ENCODE results near the gene DOK3. TPM values are rescaled to one million over a fixed set of nuclear protein-coding genes. Genes with fewer than 3 reads are reported as not detected.

DOK3 gene
- polyA plus RNA-seq, 1 experiment, result 0.50 TPM

DNA sequence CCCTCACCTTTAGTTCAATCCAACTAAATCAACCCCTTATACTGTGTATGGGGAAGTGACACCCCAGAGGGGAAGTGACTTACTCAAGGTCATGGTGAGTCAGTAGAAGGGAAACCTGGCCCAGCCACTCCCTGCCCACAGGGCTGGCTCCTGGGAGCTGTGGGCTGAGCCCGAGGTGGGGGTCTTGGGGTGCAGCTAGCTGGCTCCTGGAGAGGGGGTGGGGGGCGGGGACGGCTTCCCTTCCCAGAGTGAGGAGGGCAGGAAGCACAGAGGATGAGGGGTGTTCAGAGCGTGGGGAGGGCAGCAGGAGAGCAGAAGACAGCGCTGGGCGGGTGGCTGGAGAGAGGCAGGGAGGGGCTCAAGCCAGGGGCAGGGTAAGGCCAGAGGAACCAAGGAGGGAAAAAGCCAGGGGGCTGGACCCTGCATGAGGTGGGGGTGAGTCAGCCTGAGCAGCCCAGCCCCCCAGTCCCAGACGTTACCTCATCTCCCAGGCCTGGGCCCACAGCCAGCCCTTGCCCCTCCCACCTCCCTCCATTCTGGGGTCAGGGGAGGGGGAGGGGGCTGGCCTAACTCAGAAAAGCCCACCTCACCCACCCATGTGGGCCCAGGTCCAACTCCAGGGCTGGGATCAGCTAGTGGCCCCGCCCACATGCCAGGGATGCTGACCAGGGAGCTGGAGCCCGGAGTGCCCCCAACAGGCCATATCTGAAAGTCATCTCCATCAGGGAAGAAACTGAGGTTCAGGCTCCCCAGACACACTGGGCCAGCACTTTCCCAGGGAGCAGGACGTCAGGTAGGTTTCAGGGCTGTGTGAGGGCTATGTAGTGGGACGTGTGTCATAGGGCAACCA is 15.1 kb downstream of the DOK3 start:
- peak overlapping the region; percentile 99 for H3K27ac ChIP-seq (ENCODE audit: low read depth, low read length)
- ChIA-PET POLR2A (interaction anchor here (0.7 to 12.1 kb wide), 11 partner anchors 8 to 115 kb away, joined by 3 to 230 read pairs (median 6); partner anchors contain the start of genes DBN1 and DDX41), CTCF (interaction anchor here (0.9 to 2.4 kb wide), 4 partner anchors 31 to 90 kb away, joined by 4 to 13 read pairs (median 8); no protein-coding TSS in a partner anchor)
- peak; percentile 56 for TF ChIP-seq CTCF (IDR thresholded peaks at IDR 0.05; ENCODE audit: low read depth, low read length)
- H3K27me3 ChIP-seq (ENCODE audit: control insufficient read depth, insufficient read depth, low read length), result no peaks in the 10 kb centered on the region
- peak overlapping the region; percentile 95 for H3K4me3 ChIP-seq (ENCODE audit: low read depth, low read length)
- peak; percentile 85 for DNase-seq (ENCODE audit: low read depth, low spot score)
- no peaks in the 10 kb centered on the region; the same call in 1 of the 2 replicates for H3K9me3 ChIP-seq (ENCODE audit: control insufficient read depth, insufficient read depth, low read length)

DNA sequence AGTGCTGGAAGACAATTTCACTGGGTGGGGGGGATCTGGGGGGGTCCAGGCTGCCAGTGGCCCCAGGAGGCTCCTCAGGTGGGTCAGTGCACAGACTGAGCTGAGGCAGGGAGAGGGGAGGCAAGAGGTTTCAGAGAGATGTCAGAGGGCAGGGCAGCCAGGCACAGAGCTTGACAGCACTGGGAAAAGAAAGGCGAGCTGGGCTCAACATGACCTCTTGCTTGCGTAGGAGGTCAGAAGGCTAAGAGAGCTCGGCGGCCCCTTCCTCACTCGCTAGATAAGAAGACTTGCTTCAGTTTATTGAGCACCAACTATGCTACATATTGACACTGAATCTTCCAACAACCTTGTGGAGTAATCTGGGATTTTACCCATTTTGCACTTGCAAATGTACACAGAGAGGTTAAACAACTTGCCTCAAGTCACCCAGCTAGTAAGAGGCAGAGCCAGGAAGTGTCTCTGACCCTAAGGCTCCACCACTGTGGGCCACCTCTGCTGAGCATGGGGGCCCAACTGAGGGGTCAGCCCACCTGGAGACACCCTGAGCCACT is 15.8 kb downstream of the DOK3 start:
- peak overlapping the region; percentile 95 for H3K4me3 ChIP-seq (ENCODE audit: low read depth, low read length)
- no peaks in the 10 kb centered on the region; the same call in 1 of the 2 replicates for H3K9me3 ChIP-seq (ENCODE audit: control insufficient read depth, insufficient read depth, low read length)
- CTCF ChIA-PET, result interaction anchor here (1.5 to 2.4 kb wide), 3 partner anchors 8 to 37 kb away, joined by 5 to 11 read pairs (median 6); no protein-coding TSS in a partner anchor
- no peak for DNase-seq (ENCODE audit: low read depth, low spot score)
- POLR2A ChIA-PET, result interaction anchor here (0.8 to 12.1 kb wide), 5 partner anchors 7 to 52 kb away, joined by 4 to 230 read pairs (median 18); partner anchors contain the start of gene DBN1
- no peaks in the 10 kb centered on the region for H3K27me3 ChIP-seq (ENCODE audit: control insufficient read depth, insufficient read depth, low read length)
- peak overlapping the region; percentile 99 for H3K27ac ChIP-seq (ENCODE audit: low read depth, low read length)
- TF ChIP-seq CTCF (IDR thresholded peaks at IDR 0.05; ENCODE audit: low read depth, low read length), result no peak

- peak overlapping the region; percentile 13; the same call in 1 of the 2 replicates for H3K4me3 ChIP-seq (ENCODE audit: low read depth, low read length)
- no peaks in the 10 kb centered on the region; the same call in 1 of the 2 replicates for H3K9me3 ChIP-seq (ENCODE audit: control insufficient read depth, insufficient read depth, low read length)
- H3K27ac ChIP-seq (ENCODE audit: low read depth, low read length), result no peak overlapping the region
- H3K27me3 ChIP-seq (ENCODE audit: control insufficient read depth, insufficient read depth, low read length), result no peaks in the 10 kb centered on the region
- TF ChIP-seq CTCF (IDR thresholded peaks at IDR 0.05; ENCODE audit: low read depth, low read length), result no peak
- ChIA-PET POLR2A (interaction anchor here (0.6 to 12.1 kb wide), 6 partner anchors 6 to 299 kb away, joined by 3 to 230 read pairs (median 6); partner anchors contain the start of genes DBN1 and TMED9), CTCF (interaction anchor here (0.9 to 2.3 kb wide), 5 partner anchors 8 to 100 kb away, joined by 3 to 11 read pairs (median 4); no protein-coding TSS in a partner anchor)
- DNase-seq (ENCODE audit: low read depth, low spot score), result no peak
Observed at GRCh38 chr5:177492841-177493240, 16.8 kb downstream of the DOK3 start.

DNA sequence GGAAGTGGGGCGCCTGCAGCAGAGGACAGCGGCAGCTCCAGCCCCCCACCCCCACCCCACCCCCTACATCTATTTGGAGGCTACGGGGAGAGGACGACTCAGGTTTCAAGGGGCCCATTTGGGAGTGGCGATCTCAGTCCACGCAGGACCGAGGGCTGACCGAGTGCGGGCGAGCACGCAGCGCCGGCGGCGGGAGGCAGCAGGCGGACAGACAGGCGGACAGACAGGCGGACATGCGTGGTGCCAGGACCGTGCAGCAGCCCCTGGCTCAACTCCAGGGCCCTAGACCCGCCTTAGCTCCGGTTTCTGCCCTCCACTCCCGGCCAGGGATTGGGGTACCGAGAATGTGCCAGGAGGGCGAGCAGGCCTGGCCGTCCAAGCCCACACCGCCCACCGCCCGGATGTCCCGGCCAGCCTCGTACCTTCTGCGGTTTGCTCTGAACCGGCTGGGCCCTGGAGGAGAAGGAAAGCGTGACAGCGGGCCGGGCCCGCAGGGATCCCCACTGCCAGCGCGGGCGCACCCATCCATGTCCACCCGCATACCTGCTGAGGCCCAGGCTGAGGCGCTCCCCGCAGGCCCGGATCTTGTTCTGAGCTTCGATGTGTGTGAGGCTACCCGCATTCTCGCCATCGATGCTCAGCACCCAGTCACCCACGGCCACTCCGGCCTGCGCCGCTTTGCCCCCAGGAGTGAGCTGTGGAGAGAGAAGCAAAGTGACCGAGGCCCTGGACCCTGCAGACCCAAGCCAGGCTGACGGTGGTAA is 17.5 kb downstream of the DOK3 start:
- CTCF ChIA-PET, result interaction anchor here (0.6 to 2.3 kb wide), 6 partner anchors 8 to 165 kb away, joined by 3 to 11 read pairs (median 4); no protein-coding TSS in a partner anchor
- TF ChIP-seq CTCF (IDR thresholded peaks at IDR 0.05; ENCODE audit: low read depth, low read length), result no peak
- Histone ChIP-seq H3K9me3 (ENCODE audit: control insufficient read depth, insufficient read depth, low read length) (no peaks in the 10 kb centered on the region; the same call in 1 of the 2 replicates), H3K4me3 (ENCODE audit: low read depth, low read length) (peak overlapping the region; percentile 13; the same call in 1 of the 2 replicates), H3K27me3 (ENCODE audit: control insufficient read depth, insufficient read depth, low read length) (no peaks in the 10 kb centered on the region), H3K27ac (ENCODE audit: low read depth, low read length) (no peak overlapping the region)
- no peak for DNase-seq (ENCODE audit: low read depth, low spot score)
- POLR2A ChIA-PET, result interaction anchor here (0.6 to 12.1 kb wide), 4 partner anchors 13 to 298 kb away, joined by 3 to 230 read pairs (median 6); partner anchors contain the start of genes DBN1 and TMED9

Data from AG04450 (cell line).